HEK293 (cell line): ENCODE measurements around the gene ETV4.

Experiments used
- BCL11B ChIP-seq: fragments of 450-650 bp; formaldehyde crosslinking; IDR thresholded peaks from 2 replicates; pipeline ENCODE4 v1.5.1; 2016; ENCODE audit warnings: low read depth, missing biosample characterization, missing genetic modification characterization
- GFI1B ChIP-seq: fragments of 450-650 bp; formaldehyde crosslinking; IDR thresholded peaks from 2 replicates; pipeline ENCODE4 v1.5.1; 2016; ENCODE audit warnings: missing biosample characterization, missing genetic modification characterization
- GLI2 ChIP-seq: fragments of 450-650 bp; formaldehyde crosslinking; IDR thresholded peaks from 2 replicates; pipeline ENCODE4; 2017; ENCODE audit warnings: missing biosample characterization, missing genetic modification characterization, low read depth, borderline replicate concordance
- IKZF3 ChIP-seq: fragments of 450-650 bp; IDR thresholded peaks from 2 replicates; pipeline ENCODE4 v1.5.0; 2018; ENCODE audit warnings: missing biosample characterization, mild to moderate bottlenecking, missing genetic modification characterization, moderate library complexity
- PRDM4 ChIP-seq: fragments of 450-650 bp; formaldehyde crosslinking; IDR thresholded peaks from 2 replicates; pipeline ENCODE4 v1.5.1; 2017; ENCODE audit warnings: missing biosample characterization, missing genetic modification characterization
- ZBTB44 ChIP-seq: fragments of 450-650 bp; IDR thresholded peaks from 2 replicates; pipeline ENCODE4 v1.5.1; 2018; ENCODE audit warnings: missing biosample characterization, mild to moderate bottlenecking, missing genetic modification characterization
- ZBTB48 ChIP-seq: fragments of 450-650 bp; formaldehyde crosslinking; IDR thresholded peaks from 2 replicates; pipeline ENCODE4 v1.5.1; 2016; ENCODE audit warnings: missing biosample characterization, missing genetic modification characterization
- ZEB2 ChIP-seq: fragments of 450-650 bp; formaldehyde crosslinking; IDR thresholded peaks from 2 replicates; pipeline ENCODE4 v1.5.1; 2016; ENCODE audit warnings: missing biosample characterization, missing genetic modification characterization
- ZFP69B ChIP-seq: fragments of 450-650 bp; formaldehyde crosslinking; IDR thresholded peaks from 2 replicates; pipeline ENCODE4 v1.5.1; 2016; ENCODE audit warnings: missing biosample characterization, missing genetic modification characterization
- ZIC2 ChIP-seq: fragments of 450-650 bp; formaldehyde crosslinking; IDR thresholded peaks from 2 replicates; pipeline ENCODE4 v1.5.1; 2016; ENCODE audit warnings: missing biosample characterization, missing genetic modification characterization
- ZNF114 ChIP-seq: fragments of 450-650 bp; formaldehyde crosslinking; IDR thresholded peaks from 2 replicates; pipeline ENCODE4 v1.5.0; 2017; ENCODE audit warnings: missing biosample characterization, missing genetic modification characterization
- ZNF157 ChIP-seq: fragments of 450-650 bp; formaldehyde crosslinking; IDR thresholded peaks from 2 replicates; pipeline ENCODE4 v1.5.1; 2016; ENCODE audit warnings: missing biosample characterization, missing genetic modification characterization
- ZNF16 ChIP-seq: fragments of 450-650 bp; formaldehyde crosslinking; IDR thresholded peaks from 2 replicates; pipeline ENCODE4 v1.5.1; 2016; ENCODE audit warnings: low read depth, missing biosample characterization, missing genetic modification characterization
- ZNF19 ChIP-seq: fragments of 450-650 bp; formaldehyde crosslinking; IDR thresholded peaks from 2 replicates; pipeline ENCODE4; 2016; ENCODE audit warnings: missing biosample characterization, missing genetic modification characterization, low read depth
- ZNF266 ChIP-seq: fragments of 450-650 bp; formaldehyde crosslinking; IDR thresholded peaks from 2 replicates; pipeline ENCODE4 v1.5.1; 2016; ENCODE audit warnings: missing biosample characterization, missing genetic modification characterization, low read depth
- ZNF302 ChIP-seq: fragments of 450-650 bp; formaldehyde crosslinking; IDR thresholded peaks from 2 replicates; pipeline ENCODE4 v1.5.1; 2016; ENCODE audit warnings: missing biosample characterization, missing genetic modification characterization, low read depth
- ZNF311 ChIP-seq: fragments of 450-650 bp; formaldehyde crosslinking; IDR thresholded peaks from 2 replicates; pipeline ENCODE4 v1.5.1; 2017; ENCODE audit warnings: missing biosample characterization, missing genetic modification characterization, borderline replicate concordance
- ZNF354C ChIP-seq: fragments of 450-650 bp; formaldehyde crosslinking; IDR thresholded peaks from 2 replicates; pipeline ENCODE4 v1.5.1; 2016; ENCODE audit warnings: missing biosample characterization, missing genetic modification characterization, low read depth, borderline replicate concordance
- ZNF404 ChIP-seq: fragments of 450-650 bp; formaldehyde crosslinking; IDR thresholded peaks from 2 replicates; pipeline ENCODE4 v1.5.1; 2017; ENCODE audit warnings: missing biosample characterization, missing genetic modification characterization
- ZNF571 ChIP-seq: fragments of 450-650 bp; formaldehyde crosslinking; IDR thresholded peaks from 2 replicates; pipeline ENCODE4 v1.5.0; 2017; ENCODE audit warnings: missing biosample characterization, missing genetic modification characterization
- ZNF621 ChIP-seq: fragments of 450-650 bp; formaldehyde crosslinking; IDR thresholded peaks from 2 replicates; pipeline ENCODE4 v1.5.1; 2017; ENCODE audit warnings: missing biosample characterization, missing genetic modification characterization
- ZNF660 ChIP-seq: fragments of 450-650 bp; IDR thresholded peaks from 2 replicates; pipeline ENCODE4 v1.5.1; 2018; ENCODE audit warnings: missing biosample characterization, mild to moderate bottlenecking, missing genetic modification characterization
- ZNF664 ChIP-seq: fragments of 450-650 bp; formaldehyde crosslinking; IDR thresholded peaks from 2 replicates; pipeline ENCODE4 v1.5.1; 2016; ENCODE audit warnings: missing biosample characterization, missing genetic modification characterization
- ZNF785 ChIP-seq: fragments of 450-650 bp; formaldehyde crosslinking; IDR thresholded peaks from 2 replicates; pipeline ENCODE4 v1.5.1; 2016; ENCODE audit warnings: missing biosample characterization, missing genetic modification characterization
- ZSCAN16 ChIP-seq: fragments of 450-650 bp; formaldehyde crosslinking; IDR thresholded peaks from 2 replicates; pipeline ENCODE4 v1.5.1; 2016; ENCODE audit warnings: missing biosample characterization, missing genetic modification characterization
- ZSCAN23 ChIP-seq: fragments of 450-650 bp; formaldehyde crosslinking; IDR thresholded peaks from 2 replicates; pipeline ENCODE4 v1.5.1; 2016; ENCODE audit warnings: missing biosample characterization, missing genetic modification characterization
- ZXDB ChIP-seq: fragments of 450-650 bp; formaldehyde crosslinking; IDR thresholded peaks from 2 replicates; pipeline ENCODE4 v1.5.1; 2016; ENCODE audit warnings: missing biosample characterization, missing genetic modification characterization
- TF ChIP-seq, protein P1 (sequence below): fragments of 450-650 bp; formaldehyde crosslinking; IDR thresholded peaks from 2 replicates; pipeline ENCODE4 v1.5.1; 2016; ENCODE audit warnings: missing biosample characterization, missing genetic modification characterization
- TF ChIP-seq, protein P2 (sequence below): fragments of 450-650 bp; formaldehyde crosslinking; IDR thresholded peaks from 2 replicates; pipeline ENCODE4 v1.5.1; 2016; ENCODE audit warnings: missing biosample characterization, missing genetic modification characterization, low read depth
- TF ChIP-seq, protein P3 (sequence below): fragments of 450-650 bp; formaldehyde crosslinking; IDR thresholded peaks from 2 replicates; pipeline ENCODE4 v1.5.1; 2016; ENCODE audit warnings: missing biosample characterization, missing genetic modification characterization

Gene ETV4

GRCh38 chr17:43517615-43518386, 28.3 kb downstream of the ETV4 start (continued):
- TF ChIP-seq ZNF114 (tag by site-specific recombination) = no peak
- no peak for TF ChIP-seq ZNF571
- TF ChIP-seq ZNF404 (tag by site-specific recombination) = no peak
- TF ChIP-seq PRDM4 = peak; percentile 74
- TF ChIP-seq BCL11B (tag by site-specific recombination) = peak; percentile 59; the same call in 1 of the 2 replicates
- no peak for TF ChIP-seq ZNF660 (tag by site-specific recombination)
- no peak; the same call in 1 of the 2 replicates for TF ChIP-seq ZXDB
- no peak for TF ChIP-seq ZNF302 (tag by site-specific recombination)
- TF ChIP-seq ZNF157 (tag by site-specific recombination) = no peak
- TF ChIP-seq ZFP69B (tag by site-specific recombination) = no peak
- TF ChIP-seq, protein P1, sequence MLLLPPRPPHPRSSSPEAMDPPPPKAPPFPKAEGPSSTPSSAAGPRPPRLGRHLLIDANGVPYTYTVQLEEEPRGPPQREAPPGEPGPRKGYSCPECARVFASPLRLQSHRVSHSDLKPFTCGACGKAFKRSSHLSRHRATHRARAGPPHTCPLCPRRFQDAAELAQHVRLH = peak; percentile 78; the same call in 1 of the 2 replicates
- peak; percentile 74 for TF ChIP-seq ZNF664
- TF ChIP-seq GFI1B (tag by site-specific recombination) = peak; percentile 57; the same call in 1 of the 2 replicates
- TF ChIP-seq ZEB2 = peak; percentile 44; the same call in 1 of the 2 replicates
- no peak for TF ChIP-seq GLI2 (tag by site-specific recombination)
- TF ChIP-seq IKZF3 (tag by site-specific recombination) = peak; percentile 90
- TF ChIP-seq ZSCAN16 (tag by site-specific recombination) = no peak
- no peak for TF ChIP-seq ZNF354C
- no peak for TF ChIP-seq ZSCAN23
- TF ChIP-seq ZNF621 (tag by site-specific recombination) = no peak
- no peak for TF ChIP-seq ZBTB44 (tag by site-specific recombination)
- TF ChIP-seq ZNF16 (tag by site-specific recombination) = no peak
- peak; percentile 55; the same call in 1 of the 2 replicates for TF ChIP-seq ZNF19 (tag by site-specific recombination)
- TF ChIP-seq ZNF266 = no peak
- no peak for TF ChIP-seq ZIC2 (tag by site-specific recombination)
- TF ChIP-seq ZNF311 = no peak
- no peak for TF ChIP-seq ZBTB48 (tag by site-specific recombination)
- TF ChIP-seq, protein P2, sequence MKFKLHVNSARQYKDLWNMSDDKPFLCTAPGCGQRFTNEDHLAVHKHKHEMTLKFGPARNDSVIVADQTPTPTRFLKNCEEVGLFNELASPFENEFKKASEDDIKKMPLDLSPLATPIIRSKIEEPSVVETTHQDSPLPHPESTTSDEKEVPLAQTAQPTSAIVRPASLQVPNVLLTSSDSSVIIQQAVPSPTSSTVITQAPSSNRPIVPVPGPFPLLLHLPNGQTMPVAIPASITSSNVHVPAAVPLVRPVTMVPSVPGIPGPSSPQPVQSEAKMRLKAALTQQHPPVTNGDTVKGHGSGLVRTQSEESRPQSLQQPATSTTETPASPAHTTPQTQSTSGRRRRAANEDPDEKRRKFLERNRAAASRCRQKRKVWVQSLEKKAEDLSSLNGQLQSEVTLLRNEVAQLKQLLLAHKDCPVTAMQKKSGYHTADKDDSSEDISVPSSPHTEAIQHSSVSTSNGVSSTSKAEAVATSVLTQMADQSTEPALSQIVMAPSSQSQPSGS = no peak
- TF ChIP-seq ZNF785 = no peak
- TF ChIP-seq, protein P3, sequence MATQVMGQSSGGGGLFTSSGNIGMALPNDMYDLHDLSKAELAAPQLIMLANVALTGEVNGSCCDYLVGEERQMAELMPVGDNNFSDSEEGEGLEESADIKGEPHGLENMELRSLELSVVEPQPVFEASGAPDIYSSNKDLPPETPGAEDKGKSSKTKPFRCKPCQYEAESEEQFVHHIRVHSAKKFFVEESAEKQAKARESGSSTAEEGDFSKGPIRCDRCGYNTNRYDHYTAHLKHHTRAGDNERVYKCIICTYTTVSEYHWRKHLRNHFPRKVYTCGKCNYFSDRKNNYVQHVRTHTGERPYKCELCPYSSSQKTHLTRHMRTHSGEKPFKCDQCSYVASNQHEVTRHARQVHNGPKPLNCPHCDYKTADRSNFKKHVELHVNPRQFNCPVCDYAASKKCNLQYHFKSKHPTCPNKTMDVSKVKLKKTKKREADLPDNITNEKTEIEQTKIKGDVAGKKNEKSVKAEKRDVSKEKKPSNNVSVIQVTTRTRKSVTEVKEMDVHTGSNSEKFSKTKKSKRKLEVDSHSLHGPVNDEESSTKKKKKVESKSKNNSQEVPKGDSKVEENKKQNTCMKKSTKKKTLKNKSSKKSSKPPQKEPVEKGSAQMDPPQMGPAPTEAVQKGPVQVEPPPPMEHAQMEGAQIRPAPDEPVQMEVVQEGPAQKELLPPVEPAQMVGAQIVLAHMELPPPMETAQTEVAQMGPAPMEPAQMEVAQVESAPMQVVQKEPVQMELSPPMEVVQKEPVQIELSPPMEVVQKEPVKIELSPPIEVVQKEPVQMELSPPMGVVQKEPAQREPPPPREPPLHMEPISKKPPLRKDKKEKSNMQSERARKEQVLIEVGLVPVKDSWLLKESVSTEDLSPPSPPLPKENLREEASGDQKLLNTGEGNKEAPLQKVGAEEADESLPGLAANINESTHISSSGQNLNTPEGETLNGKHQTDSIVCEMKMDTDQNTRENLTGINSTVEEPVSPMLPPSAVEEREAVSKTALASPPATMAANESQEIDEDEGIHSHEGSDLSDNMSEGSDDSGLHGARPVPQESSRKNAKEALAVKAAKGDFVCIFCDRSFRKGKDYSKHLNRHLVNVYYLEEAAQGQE (tag by site-specific recombination) = no peak
